CD4-positive, alpha-beta T cell treated with Interleukin-4 for 4 hours (primary cell): ENCODE data around the gene CACNG6.
A peak's percentile ranks its signal among the peaks of the same experiment; 100 is the strongest.

ENCODE experiments used
- DNase-seq: peaks from one replicate; pipeline ENCODE4 v3.0.0-alpha.2; 2020

The CACNG6 gene

GRCh38 chr19:53969366-53969765 lies 22.1 kb upstream of the CACNG6 start:
- no peak for DNase-seq

GRCh38 chr19:53971673-53972072 lies 19.8 kb upstream of the CACNG6 start:
- DNase-seq = no peak

- DNase-seq = peak; percentile 55
Measured at GRCh38 chr19:53977429-53977990, 13.9 kb upstream of the CACNG6 start.

GRCh38 chr19:53977991-53978731 lies 13.3 kb upstream of the CACNG6 start:
- peak; percentile 5 for DNase-seq

GRCh38 chr19:53978975-53979801 lies 12.2 kb upstream of the CACNG6 start:
- DNase-seq = no peak

GRCh38 chr19:53980539-53981375 lies 10.7 kb upstream of the CACNG6 start:
- no peak for DNase-seq

GRCh38 chr19:53981376-53981951 lies 10.0 kb upstream of the CACNG6 start:
- DNase-seq = no peak

- DNase-seq = no peak
Measured at GRCh38 chr19:53982001-53982451, 9.4 kb upstream of the CACNG6 start.

- no peak for DNase-seq
Measured at GRCh38 chr19:53982611-53983010, 8.8 kb upstream of the CACNG6 start.

GRCh38 chr19:53983457-53984289 lies 7.8 kb upstream of the CACNG6 start:
- no peak for DNase-seq

GRCh38 chr19:53985863-53986262 lies 5.6 kb upstream of the CACNG6 start:
- no peak for DNase-seq

GRCh38 chr19:53988981-53989380 lies 2.5 kb upstream of the CACNG6 start:
- DNase-seq = no peak

GRCh38 chr19:53989600-53990533 lies 1.6 kb upstream of the CACNG6 start:
- DNase-seq = no peak

GRCh38 chr19:53992211-53992610 lies 774 bp downstream of the CACNG6 start:
- DNase-seq = no peak

- DNase-seq = no peak
Measured at GRCh38 chr19:53992815-53993214, 1.4 kb downstream of the CACNG6 start.

GRCh38 chr19:53993448-53993847 lies 2.0 kb downstream of the CACNG6 start:
- DNase-seq = no peak

GRCh38 chr19:53994811-53995210 lies 3.4 kb downstream of the CACNG6 start:
- DNase-seq = no peak

GRCh38 chr19:53998223-53998622 lies 6.8 kb downstream of the CACNG6 start:
- no peak for DNase-seq

- no peak for DNase-seq
Measured at GRCh38 chr19:53999694-54000093, 8.3 kb downstream of the CACNG6 start.

GRCh38 chr19:54001496-54001895 lies 10.1 kb downstream of the CACNG6 start:
- DNase-seq = no peak
